Thyroid gland (tissue), 4 donors: ENCODE data around the gene YAP1. TPM values are rescaled to one million over a fixed set of nuclear protein-coding genes. Genes with fewer than 3 reads are reported as not detected.

Source experiments
- DNase-seq, 2 donors: peaks; one replicate each; pipeline ENCODE4 v3.0.0-alpha.2; 2019
- H3K27ac ChIP-seq, 3 donors: fragments of 200-600 bp; sonication (generic); 1 replicate in 2 of 3; 2 replicates in 1 of 3; pipeline ENCODE4 v1.5.1; 2016 to 2019; ENCODE audit warnings: mild to moderate bottlenecking in 1 of 3, moderate library complexity in 1 of 3
- H3K27me3 ChIP-seq: fragments of 200-600 bp; sonication (generic); one replicate; pipeline ENCODE4 v1.5.1; 2019
- H3K36me3 ChIP-seq, 2 donors: fragments of 200-600 bp; sonication (generic); one replicate each; pipeline ENCODE4 v1.5.1; 2016 to 2019
- H3K4me1 ChIP-seq, 2 donors: fragments of 200-600 bp; sonication (generic); one replicate each; pipeline ENCODE4 v1.5.1; 2017 to 2019
- H3K4me3 ChIP-seq, 3 donors: fragments of 200-600 bp; sonication (generic); replicated peaks in 1 of 3; 1 replicate in 2 of 3; 2 replicates in 1 of 3; pipeline ENCODE4 v1.5.1; 2016; ENCODE audit warnings: mild to moderate bottlenecking in 1 of 3
- H3K9me3 ChIP-seq: fragments of 200-600 bp; sonication (generic); one replicate; pipeline ENCODE4 v1.5.1; 2017
- POLR2A ChIP-seq, 2 donors: fragments of 450-650 bp; IDR thresholded peaks; one replicate each; pipeline ENCODE4 v1.6.1; 2017; ENCODE audit warnings: antibody characterized with exemption in 2 of 2, mild to moderate bottlenecking in 2 of 2, moderate library complexity in 1 of 2
- WGBS, 2 donors: methylation state at CpG; one replicate each; pipeline ENCODE4 v1.1.5; 2017; 5-methylcytosine and 5-hydroxymethylcytosine counted together
- intact Hi-C: fragments of 100-400 bp; cut with DNase I; formaldehyde crosslinking; loops from one replicate; pipeline ENCODE4 v1.15.1; 2023
- total RNA-seq, 4 donors: library from RNA; depleted of rRNA; stranded (reverse); fragments of >200 nt; gene quantifications; one replicate each; pipeline ENCODE4 v1.2.3, GENCODE V29; 2016
- TF ChIP-seq, protein P1 (sequence below), 6 experiments: fragments of 200-600 bp in 3 of 6; fragments of 450-650 bp in 3 of 6; sonication (generic) in 3 of 6; IDR thresholded peaks; one replicate each; pipeline ENCODE4 v1.5.1; 2016 to 2019; ENCODE audit warnings: antibody characterized with exemption in 6 of 6, mild to moderate bottlenecking in 2 of 6, inconsistent platforms in 1 of 6, moderate library complexity in 1 of 6

YAP1 gene
- total RNA-seq, result 100 to 1,000 TPM; 162 to 202 (median 176) TPM

DNA sequence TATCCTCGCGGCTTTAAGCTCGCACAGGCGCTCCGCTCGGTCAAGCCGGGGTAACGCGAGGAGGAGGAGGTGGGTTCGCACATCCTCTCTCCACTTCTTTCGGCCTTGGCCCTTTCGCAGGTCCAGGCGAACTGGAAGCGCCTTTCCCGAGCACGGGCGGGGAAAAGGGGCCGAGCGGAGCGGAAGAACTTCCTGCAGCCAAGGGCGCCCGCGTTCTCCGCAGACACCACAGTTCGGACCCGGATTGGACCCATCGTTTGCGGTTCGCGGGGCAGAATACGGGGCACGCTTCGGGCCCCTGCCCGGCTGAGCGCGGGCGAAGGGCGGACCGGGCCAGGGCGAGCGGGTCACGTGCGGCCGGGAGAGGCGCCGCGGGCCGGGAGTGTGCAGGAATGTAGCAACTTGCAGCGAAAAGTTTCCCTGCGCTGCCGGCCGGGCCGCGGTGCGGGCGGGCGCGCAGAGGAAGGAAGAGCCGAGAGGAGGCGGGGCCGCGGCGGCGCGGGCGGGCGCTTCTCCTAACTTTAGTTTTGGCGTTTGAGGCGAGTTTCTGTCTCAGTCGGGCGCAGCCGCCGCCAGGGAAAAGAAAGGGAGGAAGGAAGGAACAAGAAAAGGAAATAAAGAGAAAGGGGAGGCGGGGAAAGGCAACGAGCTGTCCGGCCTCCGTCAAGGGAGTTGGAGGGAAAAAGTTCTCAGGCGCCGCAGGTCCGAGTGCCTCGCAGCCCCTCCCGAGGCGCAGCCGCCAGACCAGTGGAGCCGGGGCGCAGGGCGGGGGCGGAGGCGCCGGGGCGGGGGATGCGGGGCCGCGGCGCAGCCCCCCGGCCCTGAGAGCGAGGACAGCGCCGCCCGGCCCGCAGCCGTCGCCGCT, at the start of gene YAP1:
TSS of gene YAP1 (plus strand) at position 552 of the 865 bp plus-strand sequence. CDS start 402 bp downstream, outside the sequence.
- TF ChIP-seq POLR2A (IDR thresholded peaks at IDR 0.05), result peak in 1 of 2 donors; percentile 87
- TF ChIP-seq, protein P1, sequence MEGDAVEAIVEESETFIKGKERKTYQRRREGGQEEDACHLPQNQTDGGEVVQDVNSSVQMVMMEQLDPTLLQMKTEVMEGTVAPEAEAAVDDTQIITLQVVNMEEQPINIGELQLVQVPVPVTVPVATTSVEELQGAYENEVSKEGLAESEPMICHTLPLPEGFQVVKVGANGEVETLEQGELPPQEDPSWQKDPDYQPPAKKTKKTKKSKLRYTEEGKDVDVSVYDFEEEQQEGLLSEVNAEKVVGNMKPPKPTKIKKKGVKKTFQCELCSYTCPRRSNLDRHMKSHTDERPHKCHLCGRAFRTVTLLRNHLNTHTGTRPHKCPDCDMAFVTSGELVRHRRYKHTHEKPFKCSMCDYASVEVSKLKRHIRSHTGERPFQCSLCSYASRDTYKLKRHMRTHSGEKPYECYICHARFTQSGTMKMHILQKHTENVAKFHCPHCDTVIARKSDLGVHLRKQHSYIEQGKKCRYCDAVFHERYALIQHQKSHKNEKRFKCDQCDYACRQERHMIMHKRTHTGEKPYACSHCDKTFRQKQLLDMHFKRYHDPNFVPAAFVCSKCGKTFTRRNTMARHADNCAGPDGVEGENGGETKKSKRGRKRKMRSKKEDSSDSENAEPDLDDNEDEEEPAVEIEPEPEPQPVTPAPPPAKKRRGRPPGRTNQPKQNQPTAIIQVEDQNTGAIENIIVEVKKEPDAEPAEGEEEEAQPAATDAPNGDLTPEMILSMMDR (IDR thresholded peaks at IDR 0.05), result no peak
- H3K4me1 ChIP-seq, result peaks cover 21 to 25% of the 10 kb centered on the region in 2 donors
- H3K27ac ChIP-seq, result peak within 1 kb of the TSS; percentile 97 to 100 (median 99)
- no peaks in the 10 kb centered on the region for H3K9me3 ChIP-seq
- peak; percentile 89 to 92 for DNase-seq
- H3K27me3 ChIP-seq, result no peaks in the 10 kb centered on the region
- WGBS, 2 donors, result 0 to 2% methylated on average over 54 to 71 of the region's 104 CpGs
- intact Hi-C loops, result loop anchor here (10.0 kb wide), 1 partner anchor 155 kb away; no protein-coding TSS in a partner anchor
- peak within 1 kb of the TSS; percentile 73 to 96 (median 95) for H3K4me3 ChIP-seq
- no peaks in the 10 kb centered on the region for H3K36me3 ChIP-seq

- DNase-seq, result no peak
- no peaks in the 10 kb centered on the region for H3K9me3 ChIP-seq
- no peaks in the 10 kb centered on the region for H3K27me3 ChIP-seq
- intact Hi-C loops, result no loop called here
- H3K27ac ChIP-seq, result no peak overlapping the region
- H3K36me3 ChIP-seq, result no peaks in the 10 kb centered on the region
- H3K4me1 ChIP-seq, result no peaks in the 10 kb centered on the region
- TF ChIP-seq, protein P1 (IDR thresholded peaks at IDR 0.05), result no peak
- TF ChIP-seq POLR2A (IDR thresholded peaks at IDR 0.05), result no peak
- 53 to 57% methylated on average over 2 of the region's 2 CpGs for WGBS, 2 donors
- H3K4me3 ChIP-seq, result no peak overlapping the region
Observed at GRCh38 chr11:102061276-102061675, 49.0 kb upstream of the YAP1 start.

GRCh38 chr11:102062106-102062505, 48.1 kb upstream of the YAP1 start:
- intact Hi-C loops, result no loop called here
- no peaks in the 10 kb centered on the region for H3K4me1 ChIP-seq
- TF ChIP-seq POLR2A (IDR thresholded peaks at IDR 0.05), result no peak
- TF ChIP-seq, protein P1 (IDR thresholded peaks at IDR 0.05), result no peak

GRCh38 chr11:102064316-102064715, 45.9 kb upstream of the YAP1 start:
- TF ChIP-seq POLR2A (IDR thresholded peaks at IDR 0.05), result no peak
- TF ChIP-seq, protein P1 (IDR thresholded peaks at IDR 0.05), result no peak
- Histone ChIP-seq H3K4me3 (no peak overlapping the region), H3K36me3 (no peaks in the 10 kb centered on the region), H3K27ac (no peak overlapping the region), H3K9me3 (no peaks in the 10 kb centered on the region), H3K4me1 (no peaks in the 10 kb centered on the region), H3K27me3 (no peaks in the 10 kb centered on the region)
- DNase-seq, result no peak
- 66 to 72% methylated on average over 2 of the region's 2 CpGs for WGBS, 2 donors
- intact Hi-C loops, result no loop called here

More at GRCh38 chr11:102062106-102062505, 48.1 kb upstream of the YAP1 start:
- H3K36me3 ChIP-seq, result no peaks in the 10 kb centered on the region
- no peaks in the 10 kb centered on the region for H3K9me3 ChIP-seq
- 99% methylated on average over 2 of the region's 2 CpGs for WGBS, 2 donors
- H3K4me3 ChIP-seq, result no peak overlapping the region
- H3K27me3 ChIP-seq, result no peaks in the 10 kb centered on the region
- no peak for DNase-seq
- no peak overlapping the region for H3K27ac ChIP-seq

DNA sequence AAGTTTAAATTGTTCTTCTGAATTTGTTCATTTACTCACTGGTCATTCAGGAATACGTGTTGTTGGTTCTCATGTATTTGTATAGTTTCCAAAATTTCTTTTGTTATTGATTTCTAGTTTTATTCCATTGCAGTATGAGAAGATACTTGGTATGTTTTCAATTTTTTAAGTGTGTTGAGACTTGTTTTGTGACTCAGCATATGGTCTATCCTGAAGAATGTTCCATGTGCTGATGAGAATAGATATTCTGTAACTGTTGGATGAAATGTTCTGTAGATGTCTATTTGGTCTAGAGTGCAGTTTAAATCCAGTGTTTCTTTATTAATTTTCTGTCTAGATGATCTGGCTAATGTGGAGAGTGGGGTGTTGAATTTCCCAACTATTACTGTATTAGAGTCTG, 39.5 kb upstream of the YAP1 start:
- H3K4me1 ChIP-seq, result no peaks in the 10 kb centered on the region
- intact Hi-C loops, result no loop called here
- H3K9me3 ChIP-seq, result no peaks in the 10 kb centered on the region
- TF ChIP-seq, protein P1 (IDR thresholded peaks at IDR 0.05), result no peak
- no peak for TF ChIP-seq POLR2A (IDR thresholded peaks at IDR 0.05)
- no peak overlapping the region for H3K27ac ChIP-seq
- H3K27me3 ChIP-seq, result no peaks in the 10 kb centered on the region
- H3K4me3 ChIP-seq, result no peak overlapping the region
- WGBS, 2 donors, result 0 to 61% methylated on average over 1 of the region's 1 CpG
- no peak for DNase-seq
- no peaks in the 10 kb centered on the region for H3K36me3 ChIP-seq
